ENCODE data around the gene NPR1.

Gene NPR1

DNA sequence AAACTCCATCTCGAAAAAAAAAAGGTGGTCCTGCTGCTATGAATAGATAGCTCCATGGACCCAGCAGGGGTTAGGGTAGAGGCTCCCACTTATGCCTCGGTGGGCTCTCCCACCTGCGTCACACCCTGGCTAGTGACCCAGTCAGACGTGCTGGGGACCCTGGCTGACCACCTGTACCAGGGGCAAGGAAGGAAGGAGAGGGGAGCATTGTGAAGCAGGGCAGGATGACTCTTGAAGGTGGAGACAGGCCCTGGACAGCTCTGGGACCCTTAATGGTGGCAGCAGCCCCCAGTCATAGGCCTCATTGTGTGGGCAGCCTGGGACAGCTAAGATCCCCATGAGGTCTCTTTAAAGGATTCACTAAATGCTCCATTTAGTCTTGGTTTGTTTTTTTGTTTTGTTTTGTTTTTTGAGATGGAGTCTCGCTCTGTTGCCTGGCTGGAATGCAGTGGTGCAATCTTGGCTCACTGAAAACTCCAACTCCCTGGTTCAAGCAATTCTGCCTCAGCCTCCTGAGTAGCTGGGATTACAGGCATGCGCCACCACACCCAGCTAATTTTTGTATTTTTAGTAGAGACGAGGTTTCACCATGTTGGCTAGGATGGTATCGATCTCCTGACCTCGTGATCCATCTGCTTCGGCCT is 30.4 kb upstream of the NPR1 start:
- Histone ChIP-seq H3K9ac (ENCODE audit: low read length in 5 of 5) (no peak overlapping the region), H3K27ac (ENCODE audit: low read depth, low read length) (no peak overlapping the region), H3K9me3 (ENCODE audit: control insufficient read depth in 5 of 5, low read length in 5 of 5) (no peaks in the 10 kb centered on the region), H3K4me3 (ENCODE audit: low read depth in 1 of 5, low read length in 5 of 5) (no peak overlapping the region), H3K27me3 (ENCODE audit: control insufficient read depth in 5 of 5, insufficient read depth in 4 of 5, low read length in 5 of 5) (no peaks in the 10 kb centered on the region), H3K4me1 (ENCODE audit: control insufficient read depth in 5 of 5, insufficient read depth in 5 of 5, low read length in 5 of 5) (peaks cover 3 to 65% (median 58%) of the 10 kb centered on the region in 5 donors), H3K36me3 (ENCODE audit: control insufficient read depth in 5 of 5, insufficient read depth in 5 of 5, low read length in 5 of 5) (peaks cover 24 to 35% (median 26%) of the 10 kb centered on the region in 5 donors)

DNA sequence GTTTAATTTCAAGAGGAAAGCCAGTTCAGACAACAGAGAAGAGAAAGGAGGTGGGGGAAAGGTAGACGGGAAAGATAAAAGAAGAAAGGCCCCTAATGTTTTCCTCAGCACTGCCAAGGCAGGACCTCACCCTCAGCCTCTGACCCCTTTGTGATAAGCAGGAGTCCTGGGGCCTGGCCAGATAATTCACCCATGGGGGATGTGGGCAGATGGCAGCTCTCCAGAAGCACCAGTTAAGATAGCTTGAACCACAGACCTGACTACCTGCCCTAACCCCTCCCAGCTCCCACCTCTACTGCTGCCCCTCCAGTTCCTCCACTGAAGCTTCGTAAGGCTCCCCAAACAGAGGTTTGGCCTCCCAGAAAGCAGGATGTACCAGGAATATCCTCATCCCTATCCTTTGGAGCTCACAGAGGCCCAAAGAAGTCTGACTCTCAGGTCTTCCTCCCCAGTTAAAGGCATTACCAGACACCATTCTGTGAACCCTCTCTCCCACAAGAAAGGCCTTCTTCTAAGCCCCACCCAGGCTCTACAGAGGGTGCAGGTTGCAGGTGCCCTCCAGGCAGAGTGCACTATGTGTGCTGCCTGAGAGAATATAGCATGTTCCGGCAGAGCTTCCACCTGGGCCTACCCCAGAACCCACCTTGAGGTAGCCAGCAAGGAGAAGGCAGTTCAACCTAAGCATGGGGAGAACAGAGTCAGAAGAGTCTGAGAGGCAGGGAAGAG is 29.2 kb upstream of the NPR1 start:
- Histone ChIP-seq H3K9me3 (ENCODE audit: control insufficient read depth in 5 of 5, low read length in 5 of 5) (no peaks in the 10 kb centered on the region), H3K27ac (ENCODE audit: low read depth, low read length) (peak overlapping the region; percentile 60), H3K9ac (ENCODE audit: low read length in 5 of 5) (peak overlapping the region in 1 of 5 donors; percentile 16), H3K27me3 (ENCODE audit: control insufficient read depth in 5 of 5, insufficient read depth in 4 of 5, low read length in 5 of 5) (no peaks in the 10 kb centered on the region), H3K36me3 (ENCODE audit: control insufficient read depth in 5 of 5, insufficient read depth in 5 of 5, low read length in 5 of 5) (peaks cover 13 to 23% (median 18%) of the 10 kb centered on the region in 5 donors), H3K4me3 (ENCODE audit: low read depth in 1 of 5, low read length in 5 of 5) (no peak overlapping the region), H3K4me1 (ENCODE audit: control insufficient read depth in 5 of 5, insufficient read depth in 5 of 5, low read length in 5 of 5) (peaks cover 3 to 57% (median 51%) of the 10 kb centered on the region in 5 donors)

DNA sequence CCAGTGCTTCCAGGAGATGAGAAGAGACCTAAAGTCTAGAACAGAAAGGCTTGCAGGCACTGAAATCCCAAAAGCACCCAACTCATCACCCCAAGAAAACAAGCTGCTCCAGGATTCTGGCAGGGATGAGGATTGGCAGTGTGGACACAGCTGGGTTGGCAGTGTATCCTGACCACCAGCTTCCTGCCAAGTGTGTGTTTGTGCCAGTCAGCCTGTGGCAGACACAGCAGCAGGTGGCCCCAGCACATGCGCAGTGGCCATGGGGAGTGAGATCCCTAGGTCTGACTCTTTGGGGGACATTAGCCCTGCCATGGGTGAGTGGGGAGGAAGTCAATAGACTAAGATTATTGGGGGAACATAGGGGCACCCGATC is 28.6 kb upstream of the NPR1 start:
- no peaks in the 10 kb centered on the region for H3K27me3 ChIP-seq (ENCODE audit: control insufficient read depth in 5 of 5, insufficient read depth in 4 of 5, low read length in 5 of 5)
- peak overlapping the region; percentile 60 for H3K27ac ChIP-seq (ENCODE audit: low read depth, low read length)
- H3K36me3 ChIP-seq (ENCODE audit: control insufficient read depth in 5 of 5, insufficient read depth in 5 of 5, low read length in 5 of 5): peaks cover 10 to 18% (median 13%) of the 10 kb centered on the region in 5 donors
- no peak overlapping the region for H3K9ac ChIP-seq (ENCODE audit: low read length in 5 of 5)
- no peaks in the 10 kb centered on the region for H3K9me3 ChIP-seq (ENCODE audit: control insufficient read depth in 5 of 5, low read length in 5 of 5)
- H3K4me3 ChIP-seq (ENCODE audit: low read depth in 1 of 5, low read length in 5 of 5): no peak overlapping the region
- peaks cover 3 to 55% (median 50%) of the 10 kb centered on the region in 5 donors for H3K4me1 ChIP-seq (ENCODE audit: control insufficient read depth in 5 of 5, insufficient read depth in 5 of 5, low read length in 5 of 5)

DNA sequence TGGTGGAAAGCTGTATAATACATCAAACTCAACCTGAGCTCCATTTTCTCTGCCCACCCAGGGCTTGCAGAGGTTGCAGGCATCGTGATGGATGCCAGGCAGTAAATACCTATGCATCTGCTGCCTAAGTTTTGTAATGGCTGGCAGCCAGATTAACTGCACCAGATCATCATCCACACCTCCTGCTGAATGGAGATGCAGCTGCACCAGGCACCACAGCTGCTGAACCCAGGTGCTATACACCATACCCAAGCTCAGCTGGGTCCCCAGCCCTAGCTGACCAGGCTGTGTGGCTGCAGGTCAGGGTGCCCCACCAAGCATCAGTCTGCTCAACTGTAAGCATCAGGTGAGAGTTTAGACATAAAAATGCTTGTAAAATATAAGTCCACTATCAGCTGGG is 26.7 kb upstream of the NPR1 start:
- H3K36me3 ChIP-seq (ENCODE audit: control insufficient read depth in 5 of 5, insufficient read depth in 5 of 5, low read length in 5 of 5): no peaks in the 10 kb centered on the region
- no peaks in the 10 kb centered on the region for H3K27me3 ChIP-seq (ENCODE audit: control insufficient read depth in 5 of 5, insufficient read depth in 4 of 5, low read length in 5 of 5)
- H3K4me1 ChIP-seq (ENCODE audit: control insufficient read depth in 5 of 5, insufficient read depth in 5 of 5, low read length in 5 of 5): peaks cover 3 to 46% (median 38%) of the 10 kb centered on the region in 5 donors
- H3K9ac ChIP-seq (ENCODE audit: low read length in 5 of 5): no peak overlapping the region
- no peaks in the 10 kb centered on the region for H3K9me3 ChIP-seq (ENCODE audit: control insufficient read depth in 5 of 5, low read length in 5 of 5)
- H3K27ac ChIP-seq (ENCODE audit: low read depth, low read length): no peak overlapping the region
- H3K4me3 ChIP-seq (ENCODE audit: low read depth in 1 of 5, low read length in 5 of 5): no peak overlapping the region

DNA sequence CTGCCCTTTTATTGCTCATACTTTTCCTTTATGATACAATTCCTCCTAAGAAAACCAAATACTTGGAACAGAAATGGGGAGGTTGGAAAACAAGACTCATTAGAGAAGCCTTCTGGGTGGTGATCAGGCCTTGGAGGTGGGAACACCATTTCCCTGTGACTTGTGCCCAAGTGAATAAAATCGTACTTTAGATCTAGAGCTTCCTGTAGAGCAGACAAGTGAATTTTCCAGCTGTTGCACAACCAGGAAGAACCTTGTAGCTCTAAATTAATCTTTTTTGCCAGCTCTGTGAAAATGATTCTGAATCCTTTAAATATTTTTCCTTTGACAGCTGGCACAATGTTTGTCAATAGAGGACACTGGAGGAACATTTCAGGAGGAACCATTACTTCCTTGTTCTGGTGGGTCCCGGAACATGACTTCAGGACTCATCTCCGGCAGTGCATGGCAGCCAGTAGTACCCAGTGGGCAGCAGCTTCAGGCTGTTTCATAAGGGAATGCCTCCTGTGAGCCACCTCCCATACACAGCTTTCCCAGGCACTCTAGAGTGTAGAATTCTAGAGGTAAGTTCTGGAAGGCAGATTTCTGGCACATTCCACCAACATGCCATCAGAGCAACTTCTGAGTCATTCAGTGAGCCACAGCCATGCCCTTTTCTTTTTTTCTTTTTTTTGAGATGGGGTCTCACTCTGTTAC is 25.5 kb upstream of the NPR1 start:
- Histone ChIP-seq H3K27me3 (ENCODE audit: control insufficient read depth in 5 of 5, insufficient read depth in 4 of 5, low read length in 5 of 5) (no peaks in the 10 kb centered on the region), H3K27ac (ENCODE audit: low read depth, low read length) (peak overlapping the region; percentile 79), H3K4me1 (ENCODE audit: control insufficient read depth in 5 of 5, insufficient read depth in 5 of 5, low read length in 5 of 5) (peaks cover 3 to 36% (median 26%) of the 10 kb centered on the region in 5 donors), H3K36me3 (ENCODE audit: control insufficient read depth in 5 of 5, insufficient read depth in 5 of 5, low read length in 5 of 5) (no peaks in the 10 kb centered on the region), H3K4me3 (ENCODE audit: low read depth in 1 of 5, low read length in 5 of 5) (peak overlapping the region in 2 of 5 donors; percentile 29), H3K9me3 (ENCODE audit: control insufficient read depth in 5 of 5, low read length in 5 of 5) (no peaks in the 10 kb centered on the region), H3K9ac (ENCODE audit: low read length in 5 of 5) (peak overlapping the region in 2 of 5 donors; percentile 62 to 68)

DNA sequence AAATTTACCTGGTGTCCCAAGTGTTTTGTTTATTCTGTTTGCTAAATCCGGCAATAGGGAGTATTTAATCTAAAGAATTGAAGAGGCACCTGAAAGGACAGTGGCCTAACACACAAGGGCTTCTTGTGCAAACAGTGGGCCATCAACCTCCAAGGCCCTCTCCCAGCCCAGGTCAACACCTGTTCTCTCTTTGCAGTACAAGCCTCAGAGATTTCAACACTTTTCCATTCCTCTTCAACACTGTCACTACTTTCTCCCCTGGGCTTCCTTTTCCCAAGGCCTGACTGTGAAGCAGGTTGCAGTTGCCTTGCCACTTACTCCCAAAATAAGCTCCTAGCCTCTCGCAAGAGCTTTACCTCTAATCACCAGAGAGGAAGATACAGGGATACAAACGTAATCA is 23.2 kb upstream of the NPR1 start:
- Histone ChIP-seq H3K4me3 (ENCODE audit: low read depth in 1 of 5, low read length in 5 of 5) (no peak overlapping the region), H3K27ac (ENCODE audit: low read depth, low read length) (no peak overlapping the region), H3K4me1 (ENCODE audit: control insufficient read depth in 5 of 5, insufficient read depth in 5 of 5, low read length in 5 of 5) (peaks cover 5 to 37% (median 22%) of the 10 kb centered on the region in 5 donors), H3K9me3 (ENCODE audit: control insufficient read depth in 5 of 5, low read length in 5 of 5) (no peaks in the 10 kb centered on the region), H3K27me3 (ENCODE audit: control insufficient read depth in 5 of 5, insufficient read depth in 4 of 5, low read length in 5 of 5) (no peaks in the 10 kb centered on the region), H3K9ac (ENCODE audit: low read length in 5 of 5) (no peak overlapping the region), H3K36me3 (ENCODE audit: control insufficient read depth in 5 of 5, insufficient read depth in 5 of 5, low read length in 5 of 5) (no peaks in the 10 kb centered on the region)

DNA sequence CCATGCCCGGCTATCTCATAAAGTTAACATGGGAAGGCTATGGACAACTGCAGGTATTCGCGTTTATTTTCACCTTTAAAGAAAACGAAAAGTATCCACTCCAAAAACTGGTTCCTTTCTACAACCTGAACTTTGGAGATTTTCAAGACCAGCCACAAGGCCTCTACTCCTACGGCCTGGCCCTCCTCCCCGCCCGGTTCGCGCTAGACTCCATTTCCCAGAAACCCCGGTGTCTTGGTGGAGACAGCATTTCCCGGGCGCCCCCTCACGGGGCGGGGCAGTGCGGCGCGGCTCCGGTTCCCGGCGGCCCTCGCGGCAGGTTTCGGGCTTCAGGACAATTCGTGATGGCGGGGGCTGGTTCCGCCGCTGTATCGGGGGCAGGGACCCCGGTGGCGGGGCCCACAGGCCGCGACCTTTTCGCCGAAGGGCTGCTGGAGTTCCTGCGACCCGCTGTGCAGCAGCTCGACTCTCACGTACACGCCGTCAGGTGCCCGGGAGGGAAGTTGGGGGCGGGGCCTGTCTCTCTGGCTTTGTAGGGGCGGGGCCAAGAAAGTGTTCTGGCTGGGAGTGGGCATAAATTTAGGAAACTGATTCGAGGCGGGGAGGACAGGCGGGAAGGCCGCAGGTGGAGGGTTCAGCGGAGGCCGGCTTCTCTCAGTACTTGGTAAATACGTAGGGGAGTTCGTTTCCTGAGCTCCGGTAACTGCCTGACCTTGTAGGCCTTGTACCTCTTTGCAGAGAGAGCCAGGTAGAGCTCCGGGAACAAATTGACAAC is 19.9 kb upstream of the NPR1 start, which contains the start of gene SNAPIN:
SNAPIN (plus strand) TSS at position 304 of the 775 bp plus-strand sequence; CDS start at position 345, 41 bp downstream.
- Histone ChIP-seq H3K4me1 (ENCODE audit: control insufficient read depth in 5 of 5, insufficient read depth in 5 of 5, low read length in 5 of 5) (peaks cover 5 to 20% (median 12%) of the 10 kb centered on the region in 5 donors), H3K9ac (ENCODE audit: low read length in 5 of 5) (peak within 1 kb of the TSS; percentile 83 to 94 (median 90)), H3K27me3 (ENCODE audit: control insufficient read depth in 5 of 5, insufficient read depth in 4 of 5, low read length in 5 of 5) (no peaks in the 10 kb centered on the region), H3K4me3 (ENCODE audit: low read depth in 1 of 5, low read length in 5 of 5) (peak within 1 kb of the TSS; percentile 77 to 92 (median 85)), H3K36me3 (ENCODE audit: control insufficient read depth in 5 of 5, insufficient read depth in 5 of 5, low read length in 5 of 5) (peaks cover 21 to 31% (median 26%) of the 10 kb centered on the region in 5 donors), H3K9me3 (ENCODE audit: control insufficient read depth in 5 of 5, low read length in 5 of 5) (no peaks in the 10 kb centered on the region), H3K27ac (ENCODE audit: low read depth, low read length) (peak within 1 kb of the TSS; percentile 90)

DNA sequence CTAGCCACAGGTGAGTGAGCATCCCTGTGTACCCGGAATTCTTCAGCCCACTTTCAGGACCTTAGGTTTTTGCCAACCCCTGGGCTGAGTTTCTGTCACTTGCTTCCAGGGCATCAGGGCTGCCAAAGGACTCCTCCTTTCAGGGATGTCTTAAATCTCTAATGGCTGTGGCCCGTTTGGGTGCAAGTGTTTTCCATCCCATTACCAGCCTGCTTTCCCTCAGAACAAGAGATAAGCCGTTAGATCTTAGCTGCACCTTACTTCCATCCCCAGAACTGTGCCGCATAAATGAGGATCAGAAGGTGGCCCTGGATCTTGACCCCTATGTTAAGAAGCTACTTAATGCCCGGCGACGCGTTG is 19.3 kb upstream of the NPR1 start:
- Histone ChIP-seq H3K27me3 (ENCODE audit: control insufficient read depth in 5 of 5, insufficient read depth in 4 of 5, low read length in 5 of 5) (no peaks in the 10 kb centered on the region), H3K9ac (ENCODE audit: low read length in 5 of 5) (peak overlapping the region; percentile 83 to 94 (median 90)), H3K27ac (ENCODE audit: low read depth, low read length) (peak overlapping the region; percentile 90), H3K4me1 (ENCODE audit: control insufficient read depth in 5 of 5, insufficient read depth in 5 of 5, low read length in 5 of 5) (peaks cover 5 to 19% (median 12%) of the 10 kb centered on the region in 5 donors), H3K36me3 (ENCODE audit: control insufficient read depth in 5 of 5, insufficient read depth in 5 of 5, low read length in 5 of 5) (peaks cover 27 to 37% (median 31%) of the 10 kb centered on the region in 5 donors), H3K9me3 (ENCODE audit: control insufficient read depth in 5 of 5, low read length in 5 of 5) (no peaks in the 10 kb centered on the region), H3K4me3 (ENCODE audit: low read depth in 1 of 5, low read length in 5 of 5) (peak overlapping the region; percentile 77 to 92 (median 85))

DNA sequence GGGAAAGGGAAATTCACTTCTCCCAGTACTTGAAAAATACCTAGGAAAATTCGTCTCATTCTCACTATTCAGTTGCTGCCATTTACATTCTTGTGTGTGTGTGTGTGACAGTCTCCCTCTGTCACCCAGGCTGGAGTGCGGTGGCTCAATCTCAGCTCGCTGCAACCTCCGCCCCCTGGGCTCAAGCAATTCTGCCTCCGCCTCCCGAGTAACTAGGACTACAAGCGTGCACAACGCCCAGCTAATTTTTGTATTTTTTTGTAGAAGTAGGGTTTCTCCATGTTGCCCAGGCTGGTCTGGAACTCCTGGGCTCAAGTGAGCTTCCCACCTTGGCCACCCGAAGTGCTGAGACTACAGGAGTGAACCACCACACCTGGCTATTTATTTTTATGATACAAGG is 18.8 kb upstream of the NPR1 start:
- Histone ChIP-seq H3K9me3 (ENCODE audit: control insufficient read depth in 5 of 5, low read length in 5 of 5) (no peaks in the 10 kb centered on the region), H3K36me3 (ENCODE audit: control insufficient read depth in 5 of 5, insufficient read depth in 5 of 5, low read length in 5 of 5) (peaks cover 27 to 42% (median 36%) of the 10 kb centered on the region in 5 donors), H3K4me3 (ENCODE audit: low read depth in 1 of 5, low read length in 5 of 5) (peak overlapping the region in 4 of 5 donors; percentile 77 to 92 (median 88)), H3K9ac (ENCODE audit: low read length in 5 of 5) (peak overlapping the region; percentile 83 to 94 (median 90)), H3K27me3 (ENCODE audit: control insufficient read depth in 5 of 5, insufficient read depth in 4 of 5, low read length in 5 of 5) (no peaks in the 10 kb centered on the region), H3K27ac (ENCODE audit: low read depth, low read length) (peak overlapping the region; percentile 90), H3K4me1 (ENCODE audit: control insufficient read depth in 5 of 5, insufficient read depth in 5 of 5, low read length in 5 of 5) (peaks cover 5 to 19% (median 12%) of the 10 kb centered on the region in 5 donors)
